IMR-90 (cell line): ENCODE measurements around the gene MPRIP. TPM values are rescaled to one million over a fixed set of nuclear protein-coding genes. Genes with fewer than 3 reads are reported as not detected.

ENCODE experiments used
- ATAC-seq: fragments of 200-7000 bp; cut with Tn5 transposase; 2 replicates; pipeline ENCODE4 v1.9.1; 2020; ENCODE audit warnings: low read depth, mild to moderate bottlenecking, moderate library complexity
- BruUV-seq: library from RNA; stranded (reverse); fragments of 400-500 nt; replicated peaks from 2 replicates; lab custom pipeline; 2021; lab: Mats Ljungman, UMichigan
- CTCF ChIA-PET: fragments of 300-600 bp; formaldehyde crosslinking; extraction: SDS; loops from one replicate; lab custom pipeline; 2021; ENCODE audit warnings: antibody characterized with exemption; lab: Yijun Ruan, JAX
- POLR2A ChIA-PET: fragments of 300-600 bp; sonication (Branson Sonifier 250); formaldehyde crosslinking; loops from one replicate; lab custom pipeline; 2022; ENCODE audit warnings: antibody characterized with exemption; ENCODE audit not compliant: unreplicated experiment; lab: Charles Lee
- DNase-seq: peaks from one replicate; pipeline ENCODE4 v3.0.0; 2013
- H2AFZ ChIP-seq: replicated peaks from 2 replicates; pipeline ENCODE3; 2013; ENCODE audit warnings: low read length, mild to moderate bottlenecking; ENCODE audit not compliant: poor library complexity
- H2AK5ac ChIP-seq: 2 replicates; pipeline ENCODE4 v1.6.1; 2013; ENCODE audit warnings: low read depth, low read length, inconsistent platforms
- H2AK9ac ChIP-seq: replicated peaks from 2 replicates; pipeline ENCODE3; 2013; ENCODE audit warnings: mild to moderate bottlenecking, low read depth, low read length, moderate library complexity; ENCODE audit not compliant: poor library complexity
- H2BK120ac ChIP-seq: 2 replicates; pipeline ENCODE4 v1.6.1; 2013; ENCODE audit warnings: low read depth, low read length, inconsistent platforms
- H2BK15ac ChIP-seq: 3 replicates; pipeline ENCODE4 v1.6.1; 2013; ENCODE audit warnings: low read depth, low read length, inconsistent platforms
- H2BK20ac ChIP-seq: 2 replicates; pipeline ENCODE4 v1.6.1; 2013; ENCODE audit warnings: low read depth, mild to moderate bottlenecking, inconsistent platforms, low read length, moderate library complexity
- H2BK5ac ChIP-seq: 2 replicates; pipeline ENCODE4 v1.6.1; 2013; ENCODE audit warnings: mild to moderate bottlenecking, low read depth, low read length, inconsistent platforms; ENCODE audit not compliant: poor library complexity, severe bottlenecking
- H3K14ac ChIP-seq: replicated peaks from 2 replicates; pipeline ENCODE4 v1.6.1; 2013; ENCODE audit warnings: low read depth, low read length, inconsistent platforms
- H3K18ac ChIP-seq: 2 replicates; pipeline ENCODE4 v1.6.1; 2013; ENCODE audit warnings: low read depth, low read length, control low read depth
- H3K23ac ChIP-seq: 2 replicates; pipeline ENCODE4 v1.6.1; 2013; ENCODE audit warnings: low read depth, low read length, inconsistent platforms
- H3K27ac ChIP-seq: 2 replicates; pipeline ENCODE4 v1.5.1; 2013; ENCODE audit warnings: mild to moderate bottlenecking, control low read depth, low read length; ENCODE audit not compliant: insufficient read depth
- H3K27me3 ChIP-seq: 2 replicates; pipeline ENCODE4 v1.6.1; 2013; ENCODE audit warnings: low read length; ENCODE audit not compliant: control insufficient read depth, insufficient read depth
- H3K36me3 ChIP-seq: 2 replicates; pipeline ENCODE4 v1.6.1; 2013; ENCODE audit warnings: low read length, mixed read lengths; ENCODE audit not compliant: control insufficient read depth, insufficient read depth
- H3K4ac ChIP-seq: 2 replicates; pipeline ENCODE4 v1.6.1; 2013; ENCODE audit warnings: low read depth, low read length, inconsistent platforms
- H3K4me1 ChIP-seq: 2 replicates; pipeline ENCODE4 v1.6.1; 2013; ENCODE audit warnings: low read length, mixed read lengths; ENCODE audit not compliant: control insufficient read depth, insufficient read depth
- H3K4me2 ChIP-seq: 2 replicates; pipeline ENCODE4 v1.6.1; 2013; ENCODE audit warnings: low read depth, mild to moderate bottlenecking, control low read depth, low read length, moderate library complexity
- H3K4me3 ChIP-seq: 2 replicates; pipeline ENCODE4 v1.5.1; 2013; ENCODE audit warnings: low read depth, mild to moderate bottlenecking, control low read depth, low read length, moderate library complexity; ENCODE audit not compliant: insufficient read depth
- H3K56ac ChIP-seq: 2 replicates; pipeline ENCODE4 v1.6.1; 2013; ENCODE audit warnings: low read length, inconsistent platforms; ENCODE audit not compliant: insufficient read depth; ENCODE audit errors: extremely low read depth
- H3K79me1 ChIP-seq, 2 experiments: 2 replicates each; pipeline ENCODE4 v1.6.1; 2013; ENCODE audit warnings: low read length in 2 of 2, inconsistent platforms in 1 of 2, low read depth in 1 of 2
- H3K9ac ChIP-seq: 2 replicates; pipeline ENCODE4 v1.6.1; 2013; ENCODE audit warnings: low read depth, low read length, control low read depth
- H3K9me1 ChIP-seq: 2 replicates; pipeline ENCODE4 v1.6.1; 2013; ENCODE audit warnings: low read length, inconsistent platforms; ENCODE audit not compliant: insufficient read depth
- H3K9me3 ChIP-seq: 2 replicates; pipeline ENCODE4 v1.6.1; 2013; ENCODE audit warnings: low read length; ENCODE audit not compliant: control insufficient read depth, insufficient read depth
- H4K20me1 ChIP-seq: 2 replicates; pipeline ENCODE4 v1.6.1; 2013; ENCODE audit warnings: low read length, inconsistent platforms; ENCODE audit not compliant: insufficient read depth
- H4K5ac ChIP-seq: 2 replicates; pipeline ENCODE4 v1.6.1; 2013; ENCODE audit warnings: mild to moderate bottlenecking, low read depth, low read length, control low read depth
- H4K8ac ChIP-seq, 2 experiments: 2 replicates each; pipeline ENCODE4 v1.6.1; 2013; ENCODE audit warnings: low read depth in 2 of 2, low read length in 2 of 2, control low read depth in 1 of 2, inconsistent platforms in 1 of 2
- H4K91ac ChIP-seq: 2 replicates; pipeline ENCODE4 v1.6.1; 2013; ENCODE audit warnings: low read depth, low read length, inconsistent platforms; ENCODE audit not compliant: insufficient read depth
- BHLHE40 ChIP-seq: fragments of 150-350 bp; IDR thresholded peaks from 2 replicates; pipeline ENCODE4 v1.6.1; 2016; ENCODE audit warnings: mild to moderate bottlenecking, low read depth, low read length
- CEBPB ChIP-seq: IDR thresholded peaks from 2 replicates; pipeline ENCODE4 v1.6.1; 2012; ENCODE audit warnings: low read depth, low read length, improper control_type of control experiment
- CHD1 ChIP-seq: IDR thresholded peaks from 2 replicates; pipeline ENCODE4 v1.6.1; 2012; ENCODE audit warnings: low read depth, low read length, improper control_type of control experiment
- CTCF ChIP-seq: conservative IDR thresholded peaks from 2 replicates; pipeline ENCODE4 v1.5.1; 2012; ENCODE audit warnings: mild to moderate bottlenecking, low read depth, low read length, improper control_type of control experiment
- ELK1 ChIP-seq: fragments of 150-350 bp; IDR thresholded peaks from 2 replicates; pipeline ENCODE4 v1.6.1; 2016; ENCODE audit warnings: low read depth, mild to moderate bottlenecking, low read length, moderate library complexity, borderline replicate concordance
- FOS ChIP-seq: fragments of 150-350 bp; IDR thresholded peaks from 2 replicates; pipeline ENCODE4 v1.6.1; 2016; ENCODE audit warnings: low read depth, low read length
- MAZ ChIP-seq: IDR thresholded peaks from 2 replicates; pipeline ENCODE4 v1.6.1; 2012; ENCODE audit warnings: low read depth, mild to moderate bottlenecking, low read length, improper control_type of control experiment, moderate library complexity, borderline replicate concordance
- MXI1 ChIP-seq: IDR thresholded peaks from 2 replicates; pipeline ENCODE4 v1.6.1; 2012; ENCODE audit warnings: low read depth, mild to moderate bottlenecking, low read length, moderate library complexity, borderline replicate concordance
- NFE2L2 ChIP-seq: fragments of 150-350 bp; IDR thresholded peaks from 2 replicates; pipeline ENCODE4 v1.6.1; 2016; ENCODE audit warnings: low read depth, mild to moderate bottlenecking, low read length
- POLR2A ChIP-seq: IDR thresholded peaks from 2 replicates; pipeline ENCODE4 v1.6.1; 2012; ENCODE audit warnings: mild to moderate bottlenecking, low read depth, low read length
- RAD21 ChIP-seq: IDR thresholded peaks from 2 replicates; pipeline ENCODE4 v1.6.1; 2012; ENCODE audit warnings: low read length, improper control_type of control experiment
- RCOR1 ChIP-seq: IDR thresholded peaks from 2 replicates; pipeline ENCODE4 v1.6.1; 2012; ENCODE audit warnings: mild to moderate bottlenecking, low read length, improper control_type of control experiment; ENCODE audit not compliant: insufficient replicate concordance
- RFX5 ChIP-seq: IDR thresholded peaks from 2 replicates; pipeline ENCODE4 v1.8.0; 2012; ENCODE audit warnings: low read depth, mild to moderate bottlenecking, low read length, moderate library complexity
- SMC3 ChIP-seq: fragments of 150-350 bp; IDR thresholded peaks from 2 replicates; pipeline ENCODE4 v1.6.1; 2016; ENCODE audit warnings: low read depth, mild to moderate bottlenecking, antibody characterized with exemption, low read length, moderate library complexity
- USF2 ChIP-seq: fragments of 150-350 bp; IDR thresholded peaks from 2 replicates; pipeline ENCODE4 v1.6.1; 2017; ENCODE audit warnings: mild to moderate bottlenecking, antibody characterized with exemption, low read length, low read depth
- WGBS, 2 experiments: methylation state at CpG; one replicate each; pipeline versions ENCODE4 v1.1.5 to v1.1.7; 2013; ENCODE audit warnings: missing lambda C conversion rate in 2 of 2; ENCODE audit not compliant: insufficient read length in 1 of 2; ENCODE audit errors: extremely low coverage in 2 of 2; 5-methylcytosine and 5-hydroxymethylcytosine counted together
- dilution Hi-C: fragments of 300-500 bp; cut with HindIII; formaldehyde crosslinking; loops from one replicate; pipeline ENCODE4 v1.14.3; 2018; ENCODE audit warnings: low sequenced_read_pairs; ENCODE audit not compliant: unreplicated experiment
- in situ Hi-C: fragments of 300-500 bp; cut with MboI; formaldehyde crosslinking; loops from 3 replicates; pipeline ENCODE4 v1.14.3; 2019; ENCODE audit warnings: low sequenced_read_pairs, inconsistent platforms, mixed read lengths
- intact Hi-C: fragments of 100-400 bp; cut with micrococcal nuclease; formaldehyde crosslinking; loops from 2 replicates; pipeline ENCODE4 v1.10.0; 2022
- polyA plus RNA-seq, 3 experiments: library from polyadenylated mRNA; depleted of rRNA; stranded (reverse); fragments of >200 nt; gene quantifications; 2 replicates each; pipeline ENCODE4 v1.2.3, GENCODE V29; 2012; ENCODE audit warnings: low replicate concordance in 1 of 3
- total RNA-seq: library from RNA; depleted of rRNA; stranded (reverse); fragments of >200 nt; gene quantifications from 2 replicates; pipeline ENCODE4 v1.2.3, GENCODE V29; 2012

MPRIP gene
- total and polyA plus RNA-seq, 2 of the 4 experiments (the other 2 are of a cell fraction), result 111 to 149 TPM

- H2AFZ ChIP-seq, result no peak overlapping the region
- in situ Hi-C loops (no loop called here), intact Hi-C loops (no loop called here), dilution Hi-C loops (no loop called here)
- no peak overlapping the region for H2BK120ac ChIP-seq
- H2BK15ac ChIP-seq, result no peak overlapping the region
- POLR2A ChIA-PET, result no interaction called here
- no peak overlapping the region for H2AK5ac ChIP-seq
- no peak overlapping the region for H3K4me3 ChIP-seq
- H3K18ac ChIP-seq, result no peak overlapping the region
- no peak overlapping the region for H3K4ac ChIP-seq
- no peak overlapping the region for H4K91ac ChIP-seq
- H4K5ac ChIP-seq, result no peak overlapping the region
- no TSS peak for BruUV-seq
- CTCF ChIA-PET, result interaction anchor here (0.6 kb wide), 1 partner anchor 41 kb away, joined by 3 read pairs; no protein-coding TSS in a partner anchor
- no peak overlapping the region for H3K23ac ChIP-seq
- H3K14ac ChIP-seq, result no peak overlapping the region
- H3K4me2 ChIP-seq, result no peak overlapping the region
- H3K56ac ChIP-seq, result no peak overlapping the region
- H3K27ac ChIP-seq, result no peak overlapping the region
- no peak for TF ChIP-seq NFE2L2
- TF ChIP-seq CTCF, result no peak
- TF ChIP-seq CHD1, result no peak
- no peak for TF ChIP-seq RAD21
- TF ChIP-seq RCOR1, result no peak
- TF ChIP-seq MXI1, result no peak
- no peak for TF ChIP-seq POLR2A
- no peak for TF ChIP-seq CEBPB
- TF ChIP-seq BHLHE40, result no peak
- no peak for TF ChIP-seq ELK1
- no peak for TF ChIP-seq RFX5
- TF ChIP-seq FOS, result no peak
- TF ChIP-seq USF2, result no peak
- no peak for TF ChIP-seq SMC3
- no peak for TF ChIP-seq MAZ
- peaks cover 33% of the 10 kb centered on the region for H3K4me1 ChIP-seq
- H3K9ac ChIP-seq, result no peak overlapping the region
- ATAC-seq (no peak), DNase-seq (no peak)
- no peak overlapping the region for H2BK20ac ChIP-seq
- H4K8ac ChIP-seq, result no peak overlapping the region
- peaks cover 32% of the 10 kb centered on the region for H3K9me1 ChIP-seq
- H3K36me3 ChIP-seq, result peaks cover 22% of the 10 kb centered on the region
- H2BK5ac ChIP-seq, result no peak overlapping the region
- H4K20me1 ChIP-seq, result peaks cover 96% of the 10 kb centered on the region
- peaks cover 46 to 100% of the 10 kb centered on the region in 2 experiments for H3K79me1 ChIP-seq
- no peaks in the 10 kb centered on the region for H3K9me3 ChIP-seq
- H2AK9ac ChIP-seq, result no peak overlapping the region
- WGBS, 2 experiments, result no CpG with 5 or more reads among the region's 6 CpGs
- no peaks in the 10 kb centered on the region for H3K27me3 ChIP-seq
These were observed 34.8 kb downstream of the MPRIP start for GRCh38 chr17:17077101-17077500.
